Gastrocnemius medialis (tissue), 4 donors: ENCODE data around the gene DDX60.

Experiments
- CTCF ChIP-seq, 5 experiments: fragments of 450-650 bp in 3 of 5; fragments of 200-600 bp in 2 of 5; sonication (generic) in 2 of 5; IDR thresholded peaks in 4 of 5; conservative IDR thresholded peaks in 1 of 5; 1 replicate in 4 of 5; 2 replicates in 1 of 5; pipeline ENCODE4 v1.5.1; 2016 to 2019; ENCODE audit warnings: antibody characterized with exemption in 5 of 5, mild to moderate bottlenecking in 3 of 5, moderate library complexity in 3 of 5
- POLR2A ChIP-seq, 2 donors: fragments of 450-650 bp; IDR thresholded peaks; one replicate each; pipeline ENCODE4 v1.6.1; 2017; ENCODE audit warnings: antibody characterized with exemption in 2 of 2, mild to moderate bottlenecking in 2 of 2, moderate library complexity in 2 of 2

GRCh38 chr4:168353746-168354145, 35.2 kb upstream of the DDX60 start:
- TF ChIP-seq CTCF (IDR thresholded peaks at IDR 0.05 in 4 of 5, conservative IDR thresholded peaks at IDR 0.05 in 1 of 5) (no peak), POLR2A (IDR thresholded peaks at IDR 0.05) (no peak)
